WTC11 (cell line): Measurements from ENCODE around the gene EFNA5.

Experiments used
- ESRRA ChIP-seq: sonication (generic); formaldehyde crosslinking; IDR thresholded peaks from 2 replicates; pipeline ENCODE4 v1.8.1; 2022; ENCODE audit warnings: mild to moderate bottlenecking, missing genetic modification reagents, borderline replicate concordance
- FOXK1 ChIP-seq: sonication (generic); formaldehyde crosslinking; IDR thresholded peaks from 2 replicates; pipeline ENCODE4 v1.8.0; 2022; ENCODE audit warnings: mild to moderate bottlenecking, moderate library complexity, missing genetic modification reagents
- IRF1 ChIP-seq: sonication (generic); formaldehyde crosslinking; IDR thresholded peaks from 2 replicates; pipeline ENCODE4 v1.8.0; 2023; ENCODE audit warnings: missing genetic modification reagents
- JUN ChIP-seq: sonication (generic); formaldehyde crosslinking; IDR thresholded peaks from 2 replicates; pipeline ENCODE4 v1.8.0; 2023; ENCODE audit warnings: mild to moderate bottlenecking, missing genetic modification reagents
- MXD4 ChIP-seq: fragments of 250-450 bp; sonication (Bioruptor Pico); IDR thresholded peaks from 2 replicates; pipeline ENCODE4 v1.8.0; 2021; ENCODE audit warnings: mild to moderate bottlenecking, moderate library complexity, borderline replicate concordance
- NR3C1 ChIP-seq: sonication (generic); formaldehyde crosslinking; conservative IDR thresholded peaks from 2 replicates; pipeline ENCODE4 v1.8.1; 2023; ENCODE audit warnings: low read depth, mild to moderate bottlenecking, missing genetic modification reagents
- SMAD4 ChIP-seq: sonication (generic); formaldehyde crosslinking; IDR thresholded peaks from 2 replicates; pipeline ENCODE4 v1.8.0; 2022; ENCODE audit warnings: mild to moderate bottlenecking, missing genetic modification reagents
- TCF7 ChIP-seq: sonication (generic); formaldehyde crosslinking; IDR thresholded peaks from 2 replicates; pipeline ENCODE4 v1.8.0; 2022; ENCODE audit warnings: mild to moderate bottlenecking, low read depth, missing genetic modification reagents, moderate library complexity
- TEAD4 ChIP-seq: sonication (generic); formaldehyde crosslinking; IDR thresholded peaks from 2 replicates; pipeline ENCODE4 v1.8.0; 2022; ENCODE audit warnings: mild to moderate bottlenecking, missing genetic modification reagents
- USF2 ChIP-seq: sonication (generic); formaldehyde crosslinking; IDR thresholded peaks from 2 replicates; pipeline ENCODE4 v1.8.1; 2023; ENCODE audit warnings: mild to moderate bottlenecking, missing genetic modification reagents, moderate library complexity
- ZNF512 ChIP-seq: sonication (generic); formaldehyde crosslinking; IDR thresholded peaks from 2 replicates; pipeline ENCODE4 v1.8.1; 2022; ENCODE audit warnings: missing genetic modification reagents, borderline replicate concordance
- TF ChIP-seq, protein P1 (sequence below): fragments of 200-600 bp; IDR thresholded peaks from 2 replicates; pipeline ENCODE4 v1.8.0; 2022; ENCODE audit warnings: antibody characterized with exemption
- TF ChIP-seq, protein P2 (sequence below): sonication (generic); formaldehyde crosslinking; conservative IDR thresholded peaks from 2 replicates; pipeline ENCODE4 v1.8.1; 2022; ENCODE audit warnings: mild to moderate bottlenecking, missing genetic modification reagents

DNA sequence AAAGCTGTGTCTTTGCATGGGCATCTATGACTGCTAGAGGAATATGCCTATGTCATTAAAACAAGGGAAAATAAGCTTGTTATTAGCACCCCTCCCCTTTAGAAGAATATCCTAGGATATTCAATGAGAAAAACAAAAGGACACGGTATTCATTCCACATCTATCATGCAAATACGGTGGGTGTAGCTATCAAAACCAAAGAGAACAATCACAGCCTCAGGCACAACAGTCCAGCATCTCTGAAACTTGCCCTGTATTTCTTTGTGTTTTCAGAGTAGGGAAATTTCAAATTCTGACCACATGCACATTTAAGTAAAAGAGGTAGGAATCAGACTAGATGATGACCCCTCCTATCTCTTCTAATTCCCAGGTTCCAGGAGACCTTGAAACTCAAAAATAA, 209.9 kb downstream of the EFNA5 start:
- TF ChIP-seq JUN (no peak), ESRRA (CRISPR knock-in tag) (no peak), FOXK1 (no peak), SMAD4 (no peak), ZNF512 (no peak), NR3C1 (CRISPR knock-in tag) (no peak), USF2 (CRISPR knock-in tag) (no peak), TEAD4 (CRISPR knock-in tag) (no peak), TCF7 (CRISPR knock-in tag) (no peak), IRF1 (no peak), MXD4 (CRISPR knock-in tag) (no peak)
- TF ChIP-seq, protein P1, sequence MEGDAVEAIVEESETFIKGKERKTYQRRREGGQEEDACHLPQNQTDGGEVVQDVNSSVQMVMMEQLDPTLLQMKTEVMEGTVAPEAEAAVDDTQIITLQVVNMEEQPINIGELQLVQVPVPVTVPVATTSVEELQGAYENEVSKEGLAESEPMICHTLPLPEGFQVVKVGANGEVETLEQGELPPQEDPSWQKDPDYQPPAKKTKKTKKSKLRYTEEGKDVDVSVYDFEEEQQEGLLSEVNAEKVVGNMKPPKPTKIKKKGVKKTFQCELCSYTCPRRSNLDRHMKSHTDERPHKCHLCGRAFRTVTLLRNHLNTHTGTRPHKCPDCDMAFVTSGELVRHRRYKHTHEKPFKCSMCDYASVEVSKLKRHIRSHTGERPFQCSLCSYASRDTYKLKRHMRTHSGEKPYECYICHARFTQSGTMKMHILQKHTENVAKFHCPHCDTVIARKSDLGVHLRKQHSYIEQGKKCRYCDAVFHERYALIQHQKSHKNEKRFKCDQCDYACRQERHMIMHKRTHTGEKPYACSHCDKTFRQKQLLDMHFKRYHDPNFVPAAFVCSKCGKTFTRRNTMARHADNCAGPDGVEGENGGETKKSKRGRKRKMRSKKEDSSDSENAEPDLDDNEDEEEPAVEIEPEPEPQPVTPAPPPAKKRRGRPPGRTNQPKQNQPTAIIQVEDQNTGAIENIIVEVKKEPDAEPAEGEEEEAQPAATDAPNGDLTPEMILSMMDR = no peak
- TF ChIP-seq, protein P2, sequence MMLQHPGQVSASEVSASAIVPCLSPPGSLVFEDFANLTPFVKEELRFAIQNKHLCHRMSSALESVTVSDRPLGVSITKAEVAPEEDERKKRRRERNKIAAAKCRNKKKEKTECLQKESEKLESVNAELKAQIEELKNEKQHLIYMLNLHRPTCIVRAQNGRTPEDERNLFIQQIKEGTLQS = no peak
